Activated naive CD8-positive, alpha-beta T cell treated with anti-CD3 and anti-CD28 coated beads, Interleukin-2, amount 50 U/mL, for 24 hours (primary cell): Measurements from ENCODE around the gene ANKRD6.

Experiments used
- ATAC-seq: fragments of 150-1000 bp; cut with Tn5 transposase; one replicate; pipeline ENCODE4 v1.10.0; 2021
- DNase-seq: peaks from one replicate; pipeline ENCODE4 v3.0.0; 2021
- H3K27ac Mint-ChIP-seq: one replicate; pipeline ENCODE4 v1.8.0; 2021; ENCODE audit warnings: mild to moderate bottlenecking, mixed read lengths
- H3K27me3 Mint-ChIP-seq: one replicate; pipeline ENCODE4 v1.8.0; 2021; ENCODE audit warnings: mixed read lengths
- H3K36me3 Mint-ChIP-seq: one replicate; pipeline ENCODE4 v1.8.0; 2021; ENCODE audit warnings: low read depth, mixed read lengths
- H3K4me1 Mint-ChIP-seq: one replicate; pipeline ENCODE4 v1.8.0; 2021; ENCODE audit warnings: mixed read lengths
- H3K4me3 Mint-ChIP-seq: one replicate; pipeline ENCODE4 v1.8.0; 2021; ENCODE audit warnings: mild to moderate bottlenecking, moderate library complexity, mixed read lengths
- H3K9me3 Mint-ChIP-seq: one replicate; pipeline ENCODE4 v1.8.0; 2021; ENCODE audit warnings: mixed read lengths

The ANKRD6 gene

DNA sequence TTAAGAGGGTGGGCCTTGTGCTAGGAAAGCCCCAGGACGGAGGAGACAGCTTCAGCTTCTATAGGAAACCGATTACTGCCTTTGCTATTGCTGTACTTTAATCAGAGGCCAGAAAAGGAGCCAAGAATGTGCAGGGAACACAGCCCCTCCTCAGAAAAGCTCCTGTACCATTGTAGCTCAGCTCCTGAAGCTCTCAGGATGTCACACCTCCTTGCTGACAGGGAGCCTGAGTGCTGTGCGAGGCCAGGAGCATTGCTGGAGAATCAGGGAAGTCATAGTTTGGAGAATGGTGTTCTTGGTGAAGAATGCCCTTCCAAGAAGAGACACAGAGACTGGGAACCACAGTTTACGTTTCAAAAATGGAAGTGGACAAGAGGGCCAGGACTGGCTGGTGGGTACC lies 158.8 kb downstream of the ANKRD6 start:
- Mint-ChIP-seq H3K4me1 (peaks cover 12% of the 10 kb centered on the region), H3K27me3 (no peaks in the 10 kb centered on the region), H3K36me3 (no peaks in the 10 kb centered on the region), H3K9me3 (peaks cover 4% of the 10 kb centered on the region), H3K27ac (no peak overlapping the region), H3K4me3 (no peak overlapping the region)
- DNase-seq (no peak), ATAC-seq (no peak)

DNA sequence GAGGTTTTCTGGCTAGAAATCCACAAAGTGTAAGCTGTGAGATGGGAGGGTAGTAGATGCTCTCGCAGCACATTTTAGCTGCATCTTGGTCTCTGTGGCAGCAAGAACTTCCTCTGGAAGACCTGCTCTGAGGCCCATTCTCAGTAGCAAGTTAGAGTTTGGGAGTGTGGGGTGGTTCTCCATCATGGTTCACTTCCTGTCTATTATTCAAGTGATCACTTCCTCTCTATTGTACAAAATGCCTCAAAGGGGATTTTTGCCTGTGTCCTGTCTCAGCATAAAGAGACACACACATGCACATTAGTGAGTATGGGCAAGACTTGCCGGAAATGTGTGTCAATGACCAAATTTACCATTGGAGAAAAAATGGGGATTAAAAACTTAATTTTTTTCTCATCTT lies 163.1 kb downstream of the ANKRD6 start:
- no peak overlapping the region for H3K4me3 Mint-ChIP-seq
- no peak for DNase-seq
- peak; percentile 57 for ATAC-seq
- no peaks in the 10 kb centered on the region for H3K36me3 Mint-ChIP-seq
- peaks cover 18% of the 10 kb centered on the region for H3K4me1 Mint-ChIP-seq
- H3K27ac Mint-ChIP-seq, result peak overlapping the region; percentile 71
- H3K9me3 Mint-ChIP-seq, result peaks cover 4% of the 10 kb centered on the region
- H3K27me3 Mint-ChIP-seq, result no peaks in the 10 kb centered on the region

DNA sequence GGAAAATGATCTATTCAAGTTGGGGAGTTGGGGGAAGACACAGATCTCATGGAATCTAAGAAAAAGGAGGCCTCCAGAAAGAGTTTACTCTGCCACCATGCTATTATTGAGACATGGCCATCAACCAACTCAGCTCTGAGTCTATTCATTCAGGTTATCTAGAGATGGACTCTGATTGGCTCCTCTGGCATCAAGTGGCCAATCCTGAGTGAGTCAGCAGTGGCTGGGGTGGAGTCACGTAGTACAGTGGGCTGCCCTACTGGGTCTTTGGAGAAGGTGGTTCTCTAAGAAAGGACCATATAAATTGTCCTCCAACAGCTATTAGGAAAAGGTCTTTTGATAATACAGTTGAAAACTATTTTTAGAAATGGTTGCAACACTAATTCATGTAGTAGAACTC lies 163.5 kb downstream of the ANKRD6 start:
- H3K27me3 Mint-ChIP-seq, result no peaks in the 10 kb centered on the region
- peaks cover 18% of the 10 kb centered on the region for H3K4me1 Mint-ChIP-seq
- no peak overlapping the region for H3K4me3 Mint-ChIP-seq
- H3K9me3 Mint-ChIP-seq, result peaks cover 4% of the 10 kb centered on the region
- DNase-seq (no peak), ATAC-seq (no peak)
- H3K36me3 Mint-ChIP-seq, result no peaks in the 10 kb centered on the region
- H3K27ac Mint-ChIP-seq, result peak overlapping the region; percentile 71

DNA sequence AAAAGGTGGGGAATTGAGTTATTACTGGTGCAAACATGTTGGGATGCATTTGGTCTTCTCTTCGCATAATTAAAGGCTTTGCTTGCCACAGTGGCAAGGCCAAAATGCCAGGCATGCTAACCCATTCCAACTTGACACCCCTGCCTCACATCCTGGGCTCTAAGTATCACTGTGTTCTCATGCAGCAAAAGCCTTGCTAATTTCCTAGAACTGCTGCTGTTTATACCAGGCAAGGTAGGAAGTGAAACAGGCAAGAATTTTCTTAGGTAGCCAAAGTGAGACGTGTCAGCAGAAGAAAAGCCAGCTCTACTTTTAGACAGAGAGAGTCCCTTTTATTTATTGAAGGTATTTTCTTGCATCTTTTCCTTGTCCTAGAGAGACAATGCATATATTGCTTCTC lies 164.4 kb downstream of the ANKRD6 start:
- Mint-ChIP-seq H3K27ac (no peak overlapping the region), H3K27me3 (no peaks in the 10 kb centered on the region), H3K9me3 (peaks cover 4% of the 10 kb centered on the region), H3K4me1 (peaks cover 18% of the 10 kb centered on the region), H3K4me3 (no peak overlapping the region), H3K36me3 (no peaks in the 10 kb centered on the region)
- no peak for ATAC-seq
- no peak for DNase-seq

DNA sequence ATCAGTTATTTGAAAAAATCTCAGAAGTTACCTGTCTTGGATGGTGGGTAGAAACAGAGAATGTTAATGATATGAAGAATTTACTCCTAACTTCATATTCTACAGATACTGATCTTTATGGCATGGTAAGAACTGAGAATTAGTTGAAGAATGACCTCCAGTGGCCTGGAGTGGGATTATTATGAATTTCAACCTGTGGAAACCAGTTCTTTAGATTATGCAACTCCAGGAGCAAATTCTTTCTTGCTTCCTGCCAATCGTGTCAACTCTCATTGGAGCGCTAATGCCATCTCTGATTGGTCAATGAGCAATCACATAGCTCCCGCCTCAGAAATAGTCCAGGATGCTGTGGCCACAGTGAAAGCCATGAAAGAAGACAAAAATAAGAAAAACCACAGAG lies 165.0 kb downstream of the ANKRD6 start:
- no peaks in the 10 kb centered on the region for H3K36me3 Mint-ChIP-seq
- no peaks in the 10 kb centered on the region for H3K27me3 Mint-ChIP-seq
- H3K4me3 Mint-ChIP-seq, result no peak overlapping the region
- H3K27ac Mint-ChIP-seq, result no peak overlapping the region
- H3K9me3 Mint-ChIP-seq, result peaks cover 4% of the 10 kb centered on the region
- DNase-seq (no peak), ATAC-seq (no peak)
- peaks cover 18% of the 10 kb centered on the region for H3K4me1 Mint-ChIP-seq

DNA sequence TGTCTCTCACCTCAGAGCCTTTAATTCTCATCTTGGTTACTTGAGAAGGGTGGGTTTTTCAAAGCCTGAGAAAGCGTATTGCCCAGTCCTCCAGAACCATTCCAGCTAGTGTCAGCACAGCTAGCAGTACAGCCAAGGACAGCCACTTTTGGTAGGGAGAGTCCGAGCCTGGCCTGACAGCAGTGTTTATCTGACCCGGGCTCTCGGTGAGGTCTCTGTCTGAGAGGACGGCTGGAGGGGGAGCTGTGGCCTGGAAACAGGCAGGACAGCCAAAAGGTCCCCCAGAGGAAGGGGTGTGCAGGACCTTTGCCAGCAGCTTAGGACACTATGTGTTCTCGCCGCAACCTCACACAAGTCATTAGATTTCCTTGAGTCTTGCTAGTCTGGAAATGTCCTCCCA lies 166.8 kb downstream of the ANKRD6 start:
- Mint-ChIP-seq H3K4me3 (no peak overlapping the region), H3K27ac (no peak overlapping the region), H3K9me3 (peaks cover 4% of the 10 kb centered on the region), H3K27me3 (no peaks in the 10 kb centered on the region), H3K36me3 (no peaks in the 10 kb centered on the region), H3K4me1 (peaks cover 18% of the 10 kb centered on the region)
- ATAC-seq (no peak), DNase-seq (no peak)

DNA sequence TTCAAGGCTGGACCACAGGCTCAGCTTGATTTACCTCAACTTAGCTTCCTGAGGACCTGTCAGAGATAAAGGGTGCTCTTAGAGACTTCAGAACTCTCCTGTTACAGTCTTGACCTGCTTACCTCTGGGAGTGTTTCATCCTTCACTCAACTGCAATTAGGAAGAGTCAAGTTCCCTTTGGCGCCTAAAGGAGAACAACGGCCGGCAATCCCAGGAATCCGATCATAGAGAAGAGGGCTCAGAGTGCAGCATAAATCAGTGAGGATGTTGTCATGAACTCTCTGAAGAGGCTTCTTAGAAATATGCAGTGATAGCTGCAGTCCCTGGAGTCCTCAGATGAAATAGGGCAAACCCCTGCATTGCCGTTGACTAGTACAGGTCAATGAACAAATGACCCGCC lies 169.2 kb downstream of the ANKRD6 start:
- ATAC-seq, result no peak
- no peaks in the 10 kb centered on the region for H3K9me3 Mint-ChIP-seq
- no peaks in the 10 kb centered on the region for H3K27me3 Mint-ChIP-seq
- H3K4me1 Mint-ChIP-seq, result peaks cover 2% of the 10 kb centered on the region
- no peak overlapping the region for H3K27ac Mint-ChIP-seq
- H3K4me3 Mint-ChIP-seq, result no peak overlapping the region
- DNase-seq, result no peak
- H3K36me3 Mint-ChIP-seq, result no peaks in the 10 kb centered on the region

DNA sequence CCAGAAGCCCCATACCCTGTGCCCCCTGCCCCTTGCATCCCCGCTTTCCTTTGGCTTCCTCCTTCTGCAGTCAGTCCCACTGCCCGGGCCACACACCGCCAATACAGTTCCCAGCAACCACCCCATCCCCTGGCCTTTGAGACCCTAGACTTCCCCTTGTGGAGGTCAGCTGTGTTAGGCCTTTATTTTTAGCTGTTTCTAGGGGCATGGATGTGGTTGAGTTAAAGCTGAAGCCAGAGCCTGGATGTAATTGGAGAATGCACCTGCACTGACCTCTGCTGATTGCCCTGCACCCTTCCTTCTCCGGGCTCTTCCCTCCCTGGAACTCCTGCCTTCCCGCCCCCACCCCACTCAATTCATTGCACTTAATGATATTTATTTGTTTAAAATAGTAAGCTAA lies 171.7 kb downstream of the ANKRD6 start:
- Mint-ChIP-seq H3K4me3 (no peak overlapping the region), H3K27me3 (no peaks in the 10 kb centered on the region), H3K9me3 (no peaks in the 10 kb centered on the region), H3K4me1 (no peaks in the 10 kb centered on the region), H3K27ac (no peak overlapping the region), H3K36me3 (no peaks in the 10 kb centered on the region)
- ATAC-seq (no peak), DNase-seq (no peak)

DNA sequence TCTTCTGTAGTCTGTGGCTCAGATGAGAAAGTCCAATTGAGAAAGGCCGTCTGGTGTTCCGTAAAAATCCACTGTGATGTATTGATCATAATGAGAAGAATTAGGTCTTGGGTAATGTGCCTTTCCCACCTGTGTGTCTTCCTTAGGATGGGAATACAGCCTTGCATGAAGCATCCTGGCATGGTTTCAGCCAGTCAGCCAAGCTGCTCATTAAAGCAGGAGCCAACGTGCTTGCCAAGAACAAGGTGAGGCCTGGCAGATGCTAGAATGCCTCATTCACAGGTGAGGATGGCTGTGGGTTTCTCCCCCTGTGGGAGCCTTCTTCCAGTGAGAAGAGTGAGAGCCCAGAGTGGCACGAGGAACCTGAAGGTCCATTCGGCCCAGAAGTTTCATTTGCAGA lies 172.9 kb downstream of the ANKRD6 start:
- no peak overlapping the region for H3K27ac Mint-ChIP-seq
- no peak overlapping the region for H3K4me3 Mint-ChIP-seq
- H3K4me1 Mint-ChIP-seq, result peaks cover 6% of the 10 kb centered on the region
- no peak for ATAC-seq
- H3K9me3 Mint-ChIP-seq, result no peaks in the 10 kb centered on the region
- no peaks in the 10 kb centered on the region for H3K36me3 Mint-ChIP-seq
- no peak for DNase-seq
- no peaks in the 10 kb centered on the region for H3K27me3 Mint-ChIP-seq

DNA sequence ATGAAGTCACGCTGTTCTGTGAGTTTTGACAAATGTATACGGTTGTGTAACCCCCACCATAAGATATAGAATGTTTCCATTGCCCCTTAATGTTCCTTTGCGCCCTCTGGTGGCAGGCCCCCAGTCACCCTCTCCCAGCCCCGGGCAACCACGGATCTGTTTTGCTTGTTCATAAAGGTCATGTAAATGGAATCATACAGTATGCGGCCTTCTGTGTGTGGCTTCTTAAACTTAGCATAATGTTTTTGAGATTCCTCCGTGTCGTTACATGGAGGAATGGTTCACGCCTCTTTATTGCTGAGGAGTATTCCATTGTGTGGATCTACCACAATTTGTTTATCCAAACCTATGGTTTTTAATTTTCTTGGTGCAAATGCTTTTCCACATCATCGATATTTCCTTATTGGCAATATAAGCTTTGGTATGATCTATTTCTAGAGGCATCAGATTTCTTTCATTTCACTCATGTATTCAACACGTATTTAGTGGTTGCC lies 177.2 kb downstream of the ANKRD6 start:
- H3K36me3 Mint-ChIP-seq, result no peaks in the 10 kb centered on the region
- ATAC-seq (peak; percentile 91), DNase-seq (peak; percentile 88)
- H3K4me1 Mint-ChIP-seq, result peaks cover 6% of the 10 kb centered on the region
- H3K27me3 Mint-ChIP-seq, result no peaks in the 10 kb centered on the region
- H3K9me3 Mint-ChIP-seq, result no peaks in the 10 kb centered on the region
- no peak overlapping the region for H3K27ac Mint-ChIP-seq
- no peak overlapping the region for H3K4me3 Mint-ChIP-seq

DNA sequence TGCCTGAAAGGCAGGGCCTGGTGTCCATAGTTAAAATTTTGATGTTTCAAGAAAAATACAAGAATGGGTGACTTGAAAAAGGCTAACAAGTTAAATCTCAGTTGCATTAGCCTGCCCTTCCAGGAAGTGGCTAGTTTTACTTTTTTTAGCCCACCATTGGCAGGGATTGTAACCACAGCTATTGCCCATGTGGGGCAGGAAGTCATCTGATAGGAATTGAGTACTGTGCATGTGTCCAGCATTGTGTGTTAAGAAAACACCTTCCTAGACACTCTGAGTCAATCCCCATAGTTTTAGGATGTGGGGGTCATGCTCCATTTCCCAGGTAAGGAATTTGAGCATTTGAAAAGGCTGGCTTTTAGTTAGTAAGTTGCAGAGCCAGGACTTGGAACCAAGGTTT lies 178.7 kb downstream of the ANKRD6 start:
- Mint-ChIP-seq H3K27ac (no peak overlapping the region), H3K36me3 (no peaks in the 10 kb centered on the region), H3K9me3 (no peaks in the 10 kb centered on the region), H3K27me3 (no peaks in the 10 kb centered on the region), H3K4me1 (peaks cover 6% of the 10 kb centered on the region), H3K4me3 (no peak overlapping the region)
- no peak for DNase-seq
- ATAC-seq, result no peak

DNA sequence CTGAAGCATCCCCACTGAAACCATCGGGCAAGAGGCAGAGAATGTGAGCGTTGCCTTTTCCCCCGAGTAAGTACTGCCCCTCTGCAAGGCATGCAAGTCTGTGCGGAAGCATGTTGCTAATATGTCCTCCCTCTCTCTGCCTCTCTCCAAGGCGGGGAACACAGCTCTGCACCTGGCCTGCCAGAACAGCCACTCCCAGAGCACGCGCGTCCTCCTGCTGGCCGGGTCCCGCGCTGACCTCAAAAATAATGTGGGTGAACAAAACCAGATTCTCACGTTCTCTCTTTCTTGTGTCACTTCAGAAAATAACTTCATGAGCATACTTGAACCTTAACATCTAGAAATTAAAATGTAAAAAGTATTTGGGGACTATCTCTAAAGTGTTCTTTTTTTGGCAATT lies 179.2 kb downstream of the ANKRD6 start:
- ATAC-seq, result no peak
- H3K36me3 Mint-ChIP-seq, result no peaks in the 10 kb centered on the region
- no peak overlapping the region for H3K27ac Mint-ChIP-seq
- H3K4me3 Mint-ChIP-seq, result no peak overlapping the region
- H3K27me3 Mint-ChIP-seq, result no peaks in the 10 kb centered on the region
- H3K9me3 Mint-ChIP-seq, result no peaks in the 10 kb centered on the region
- peaks cover 6% of the 10 kb centered on the region for H3K4me1 Mint-ChIP-seq
- DNase-seq, result no peak

DNA sequence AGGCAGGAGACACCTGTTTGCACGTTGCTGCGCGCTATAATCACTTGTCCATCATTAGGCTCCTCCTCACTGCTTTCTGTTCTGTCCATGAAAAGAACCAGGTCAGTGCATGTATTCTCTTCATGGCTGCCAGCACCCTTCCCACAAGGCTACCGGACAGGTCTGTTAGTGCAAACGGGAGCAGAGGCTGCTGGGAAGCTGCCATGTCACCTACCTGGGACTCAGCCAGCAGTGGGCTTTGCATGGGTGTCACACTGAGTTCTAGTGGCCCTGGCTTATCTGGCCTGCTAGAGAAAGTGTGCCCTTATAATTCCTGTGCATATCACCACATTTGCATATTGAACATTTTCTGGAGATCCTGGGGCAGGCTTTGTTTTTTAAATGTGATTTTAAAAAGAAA lies 180.8 kb downstream of the ANKRD6 start:
- Mint-ChIP-seq H3K27ac (no peak overlapping the region), H3K4me3 (no peak overlapping the region), H3K4me1 (peaks cover 6% of the 10 kb centered on the region), H3K9me3 (no peaks in the 10 kb centered on the region), H3K36me3 (no peaks in the 10 kb centered on the region), H3K27me3 (no peaks in the 10 kb centered on the region)
- ATAC-seq, result no peak
- no peak for DNase-seq

DNA sequence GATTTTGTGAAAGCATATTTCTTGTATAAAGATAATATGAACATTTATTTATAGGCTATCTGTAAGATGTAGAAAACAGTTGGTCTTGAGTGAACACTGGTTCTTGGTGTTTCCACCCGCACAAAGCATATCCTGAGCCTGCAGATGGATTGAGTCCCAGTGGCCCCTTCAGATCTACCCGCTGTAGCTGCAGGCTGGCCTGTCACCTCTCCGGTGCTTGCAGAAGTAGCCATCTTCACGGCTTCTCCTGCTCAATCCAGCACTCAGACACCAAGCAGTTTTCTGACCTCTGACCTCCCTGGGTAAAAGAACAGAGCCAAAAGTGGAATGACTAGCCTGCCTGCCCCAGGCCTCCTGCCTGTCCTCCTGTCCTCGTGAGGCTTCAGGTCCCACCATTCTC lies 182.9 kb downstream of the ANKRD6 start:
- H3K4me3 Mint-ChIP-seq, result no peak overlapping the region
- H3K27ac Mint-ChIP-seq, result no peak overlapping the region
- ATAC-seq (no peak), DNase-seq (no peak)
- H3K4me1 Mint-ChIP-seq, result no peaks in the 10 kb centered on the region
- no peaks in the 10 kb centered on the region for H3K9me3 Mint-ChIP-seq
- no peaks in the 10 kb centered on the region for H3K36me3 Mint-ChIP-seq
- no peaks in the 10 kb centered on the region for H3K27me3 Mint-ChIP-seq

DNA sequence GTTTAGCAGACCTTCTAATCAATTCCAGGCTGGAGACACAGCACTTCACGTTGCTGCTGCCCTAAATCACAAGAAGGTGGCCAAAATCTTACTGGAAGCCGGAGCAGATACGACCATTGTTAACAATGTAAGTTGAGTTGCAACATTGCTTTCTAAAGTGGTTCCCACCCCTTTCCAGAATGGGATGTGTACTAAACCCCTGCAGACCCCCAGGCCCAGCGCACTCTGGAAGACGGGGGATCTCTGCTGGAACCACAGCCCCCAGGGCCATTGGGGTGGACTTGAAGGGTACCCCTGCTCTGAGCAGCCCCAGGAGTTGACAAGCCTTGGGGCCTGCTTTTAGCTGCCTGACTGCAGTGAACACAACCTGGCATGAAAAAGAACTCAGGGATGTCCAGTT lies 183.6 kb downstream of the ANKRD6 start:
- no peak for DNase-seq
- Mint-ChIP-seq H3K27me3 (no peaks in the 10 kb centered on the region), H3K4me1 (no peaks in the 10 kb centered on the region), H3K9me3 (no peaks in the 10 kb centered on the region), H3K36me3 (no peaks in the 10 kb centered on the region), H3K4me3 (no peak overlapping the region), H3K27ac (no peak overlapping the region)
- no peak for ATAC-seq

DNA sequence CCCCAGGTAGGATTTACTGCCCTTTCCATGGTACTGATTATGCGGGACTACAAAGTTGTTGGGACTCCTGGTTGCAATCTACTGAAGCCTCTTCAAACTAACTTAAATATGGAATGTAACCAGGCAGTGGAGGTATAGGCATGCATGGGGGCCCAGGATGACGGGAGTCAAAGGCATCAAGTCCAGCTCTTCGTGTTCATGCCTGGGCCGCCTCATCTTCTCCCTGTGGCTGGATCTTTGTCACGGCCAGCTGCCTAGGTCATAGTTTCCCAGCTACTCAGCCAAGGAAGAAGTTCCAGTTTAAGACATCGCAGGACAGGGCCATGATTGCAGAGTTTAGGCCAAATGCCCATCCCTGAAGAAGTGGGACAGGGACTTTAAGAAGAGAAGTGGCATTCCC lies 185.1 kb downstream of the ANKRD6 start:
- no peak overlapping the region for H3K27ac Mint-ChIP-seq
- H3K4me3 Mint-ChIP-seq, result no peak overlapping the region
- no peaks in the 10 kb centered on the region for H3K36me3 Mint-ChIP-seq
- no peak for ATAC-seq
- H3K9me3 Mint-ChIP-seq, result no peaks in the 10 kb centered on the region
- H3K27me3 Mint-ChIP-seq, result no peaks in the 10 kb centered on the region
- no peak for DNase-seq
- no peaks in the 10 kb centered on the region for H3K4me1 Mint-ChIP-seq
